Muscle of arm (tissue), 12 donors: ENCODE results near the gene SP8. TPM values are rescaled to one million over a fixed set of nuclear protein-coding genes. Genes with fewer than 3 reads are reported as not detected.

ENCODE experiments used
- DNase-seq: peaks from one replicate; pipeline ENCODE4 v3.0.0-alpha.2; 2013
- polyA plus RNA-seq, 12 donors: library from polyadenylated mRNA; unstranded; fragments of 120-200 nt; gene quantifications; one replicate each; pipeline ENCODE4 v1.2.1, GENCODE V29; 2013; ENCODE audit not compliant: insufficient read length in 12 of 12

Gene SP8
- polyA plus RNA-seq, 12 donors = 0.05 to 0.48 TPM; not detected in 10

GRCh38 chr7:20795361-20795760, 8.7 kb upstream of the SP8 start:
- no peak for DNase-seq

- DNase-seq = no peak
Observed at GRCh38 chr7:20794676-20795075, 8.0 kb upstream of the SP8 start.

GRCh38 chr7:20793694-20794394, 7.2 kb upstream of the SP8 start:
- no peak for DNase-seq

GRCh38 chr7:20793248-20793647, 6.6 kb upstream of the SP8 start:
- DNase-seq = no peak

GRCh38 chr7:20791538-20792434, 5.1 kb upstream of the SP8 start:
- DNase-seq = no peak

GRCh38 chr7:20790375-20790774, 3.7 kb upstream of the SP8 start:
- DNase-seq = no peak

GRCh38 chr7:20788420-20788990, 1.8 kb upstream of the SP8 start:
- no peak for DNase-seq

- no peak for DNase-seq
Observed at GRCh38 chr7:20787660-20788419, 1.2 kb upstream of the SP8 start.

- DNase-seq = no peak
Observed at GRCh38 chr7:20786421-20786778, 286 bp downstream of the SP8 start.

GRCh38 chr7:20786049-20786412, 655 bp downstream of the SP8 start:
- no peak for DNase-seq

GRCh38 chr7:20785157-20786048, 1.3 kb downstream of the SP8 start:
- no peak for DNase-seq

GRCh38 chr7:20784388-20785156, 2.1 kb downstream of the SP8 start:
- DNase-seq = no peak

GRCh38 chr7:20783700-20784387, 2.8 kb downstream of the SP8 start:
- no peak for DNase-seq

GRCh38 chr7:20783125-20783699, 3.5 kb downstream of the SP8 start:
- no peak for DNase-seq

- no peak for DNase-seq
Observed at GRCh38 chr7:20779041-20779440, 7.6 kb downstream of the SP8 start.

GRCh38 chr7:20778063-20778721, 8.5 kb downstream of the SP8 start:
- DNase-seq = no peak

- DNase-seq = no peak
Observed at GRCh38 chr7:20777377-20778062, 9.2 kb downstream of the SP8 start.

- DNase-seq = no peak
Observed at GRCh38 chr7:20776942-20777341, 9.7 kb downstream of the SP8 start.
